Neural progenitor cell (in vitro differentiated cells): ENCODE data around the gene KLRK1.

ENCODE experiments used
- EZH2 ChIP-seq: fragments of 200-600 bp; sonication (generic); IDR thresholded peaks from 2 replicates; pipeline ENCODE4 v1.6.1; 2017; ENCODE audit warnings: antibody characterized with exemption, mild to moderate bottlenecking, moderate library complexity
- EZH2phosphoT487 ChIP-seq: fragments of 200-600 bp; sonication (generic); IDR thresholded peaks from 2 replicates; pipeline ENCODE4 v1.6.1; 2017; ENCODE audit warnings: antibody characterized with exemption
- TF ChIP-seq, protein P1 (sequence below): fragments of 200-600 bp; sonication (generic); IDR thresholded peaks from 2 replicates; pipeline ENCODE4 v1.5.1; 2017; ENCODE audit warnings: antibody characterized with exemption, mild to moderate bottlenecking

DNA sequence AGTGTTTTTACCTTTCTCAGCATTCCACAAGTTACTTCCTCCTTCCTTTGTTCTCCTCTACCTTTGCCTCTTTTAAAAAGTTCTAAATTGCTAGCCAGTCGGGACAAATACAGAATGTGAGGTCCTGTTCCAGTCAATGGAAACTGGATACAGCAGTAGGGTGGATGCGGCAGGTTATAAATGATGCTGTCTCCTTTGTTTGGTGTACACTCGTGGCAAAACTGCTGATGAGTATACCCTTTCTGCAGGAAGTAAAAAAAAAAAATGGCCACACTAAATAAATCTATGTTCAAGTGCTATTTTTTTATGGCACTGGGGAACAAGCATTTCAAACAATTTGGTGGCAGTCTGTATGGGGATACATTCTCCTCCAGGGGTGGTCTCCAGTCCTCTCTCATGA is 27.5 kb downstream of the KLRK1 start:
- TF ChIP-seq, protein P1, sequence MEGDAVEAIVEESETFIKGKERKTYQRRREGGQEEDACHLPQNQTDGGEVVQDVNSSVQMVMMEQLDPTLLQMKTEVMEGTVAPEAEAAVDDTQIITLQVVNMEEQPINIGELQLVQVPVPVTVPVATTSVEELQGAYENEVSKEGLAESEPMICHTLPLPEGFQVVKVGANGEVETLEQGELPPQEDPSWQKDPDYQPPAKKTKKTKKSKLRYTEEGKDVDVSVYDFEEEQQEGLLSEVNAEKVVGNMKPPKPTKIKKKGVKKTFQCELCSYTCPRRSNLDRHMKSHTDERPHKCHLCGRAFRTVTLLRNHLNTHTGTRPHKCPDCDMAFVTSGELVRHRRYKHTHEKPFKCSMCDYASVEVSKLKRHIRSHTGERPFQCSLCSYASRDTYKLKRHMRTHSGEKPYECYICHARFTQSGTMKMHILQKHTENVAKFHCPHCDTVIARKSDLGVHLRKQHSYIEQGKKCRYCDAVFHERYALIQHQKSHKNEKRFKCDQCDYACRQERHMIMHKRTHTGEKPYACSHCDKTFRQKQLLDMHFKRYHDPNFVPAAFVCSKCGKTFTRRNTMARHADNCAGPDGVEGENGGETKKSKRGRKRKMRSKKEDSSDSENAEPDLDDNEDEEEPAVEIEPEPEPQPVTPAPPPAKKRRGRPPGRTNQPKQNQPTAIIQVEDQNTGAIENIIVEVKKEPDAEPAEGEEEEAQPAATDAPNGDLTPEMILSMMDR, result no peak
- TF ChIP-seq EZH2, result no peak
- no peak for TF ChIP-seq EZH2phosphoT487
